NCI-H82 treated with DMSO at 0.1 percent for 48 hours (cell line): Measurements from ENCODE around the gene RIPK4.

Experiments used
- DNase-seq: peaks from one replicate; lab custom pipeline; 2025; ENCODE audit not compliant: unreplicated experiment; lab: John Stamatoyannopoulos, UW

The RIPK4 gene

GRCh38 chr21:41769933-41770332 lies 3.1 kb upstream of the RIPK4 start:
- DNase-seq: no peak

GRCh38 chr21:41769521-41769920 lies 2.7 kb upstream of the RIPK4 start:
- no peak for DNase-seq

- no peak for DNase-seq
Observed at GRCh38 chr21:41769111-41769510, 2.3 kb upstream of the RIPK4 start.

GRCh38 chr21:41768437-41769042 lies 1.7 kb upstream of the RIPK4 start:
- DNase-seq: peak; percentile 27

GRCh38 chr21:41767606-41768436 lies 969 bp upstream of the RIPK4 start:
- DNase-seq: no peak

GRCh38 chr21:41765973-41766882 lies 624 bp downstream of the RIPK4 start:
- no peak for DNase-seq

GRCh38 chr21:41765420-41765821 lies 1.4 kb downstream of the RIPK4 start:
- no peak for DNase-seq

GRCh38 chr21:41764558-41765419 lies 2.1 kb downstream of the RIPK4 start:
- DNase-seq: no peak

GRCh38 chr21:41763996-41764395 lies 2.9 kb downstream of the RIPK4 start:
- DNase-seq: no peak

- peak; percentile 78 for DNase-seq
Observed at GRCh38 chr21:41763398-41763931, 3.4 kb downstream of the RIPK4 start.

- DNase-seq: no peak
Observed at GRCh38 chr21:41762753-41763152, 4.1 kb downstream of the RIPK4 start.

GRCh38 chr21:41761934-41762635 lies 4.8 kb downstream of the RIPK4 start:
- no peak for DNase-seq

- DNase-seq: no peak
Observed at GRCh38 chr21:41761211-41761933, 5.5 kb downstream of the RIPK4 start.

- no peak for DNase-seq
Observed at GRCh38 chr21:41760411-41760810, 6.4 kb downstream of the RIPK4 start.

- no peak for DNase-seq
Observed at GRCh38 chr21:41759926-41760325, 6.9 kb downstream of the RIPK4 start.

GRCh38 chr21:41759214-41759840 lies 7.5 kb downstream of the RIPK4 start:
- no peak for DNase-seq

GRCh38 chr21:41758550-41758949 lies 8.3 kb downstream of the RIPK4 start:
- DNase-seq: no peak

GRCh38 chr21:41755934-41756773 lies 10.7 kb downstream of the RIPK4 start:
- no peak for DNase-seq
